ENCODE results near the gene FSTL4.

The FSTL4 gene

GRCh38 chr5:133520991-133521706 is 91.2 kb downstream of the FSTL4 start:
- in situ Hi-C loops (cut with MboI; ENCODE audit: low sequenced_read_pairs), result no loop called here

- in situ Hi-C loops (cut with MboI; ENCODE audit: low sequenced_read_pairs), result no loop called here
Observed at GRCh38 chr5:133520062-133520461, 92.3 kb downstream of the FSTL4 start.

- in situ Hi-C loops (cut with MboI; ENCODE audit: low sequenced_read_pairs), result no loop called here
Observed at GRCh38 chr5:133519191-133519590, 93.2 kb downstream of the FSTL4 start.

GRCh38 chr5:133514456-133514855 is 97.9 kb downstream of the FSTL4 start:
- in situ Hi-C loops (cut with MboI; ENCODE audit: low sequenced_read_pairs), result no loop called here

GRCh38 chr5:133512896-133513295 is 99.4 kb downstream of the FSTL4 start:
- in situ Hi-C loops (cut with MboI; ENCODE audit: low sequenced_read_pairs), result no loop called here

- in situ Hi-C loops (cut with MboI; ENCODE audit: low sequenced_read_pairs), result no loop called here
Observed at GRCh38 chr5:133511653-133512235, 100.6 kb downstream of the FSTL4 start.

GRCh38 chr5:133510634-133511262 is 101.6 kb downstream of the FSTL4 start:
- in situ Hi-C loops (cut with MboI; ENCODE audit: low sequenced_read_pairs), result no loop called here

- in situ Hi-C loops (cut with MboI; ENCODE audit: low sequenced_read_pairs), result no loop called here
Observed at GRCh38 chr5:133509742-133510079, 102.6 kb downstream of the FSTL4 start.

- in situ Hi-C loops (cut with MboI; ENCODE audit: low sequenced_read_pairs), result no loop called here
Observed at GRCh38 chr5:133508845-133509741, 103.2 kb downstream of the FSTL4 start.

GRCh38 chr5:133508331-133508730 is 104.0 kb downstream of the FSTL4 start:
- in situ Hi-C loops (cut with MboI; ENCODE audit: low sequenced_read_pairs), result no loop called here

- in situ Hi-C loops (cut with MboI; ENCODE audit: low sequenced_read_pairs), result no loop called here
Observed at GRCh38 chr5:133506181-133506580, 106.2 kb downstream of the FSTL4 start.

GRCh38 chr5:133503511-133503910 is 108.8 kb downstream of the FSTL4 start:
- in situ Hi-C loops (cut with MboI; ENCODE audit: low sequenced_read_pairs), result no loop called here

- in situ Hi-C loops (cut with MboI; ENCODE audit: low sequenced_read_pairs), result no loop called here
Observed at GRCh38 chr5:133499895-133500294, 112.4 kb downstream of the FSTL4 start.

GRCh38 chr5:133497608-133498348 is 114.6 kb downstream of the FSTL4 start:
- in situ Hi-C loops (cut with MboI; ENCODE audit: low sequenced_read_pairs), result no loop called here

- in situ Hi-C loops (cut with MboI; ENCODE audit: low sequenced_read_pairs), result no loop called here
Observed at GRCh38 chr5:133496631-133497030, 115.7 kb downstream of the FSTL4 start.

GRCh38 chr5:133494923-133495246 is 117.5 kb downstream of the FSTL4 start:
- in situ Hi-C loops (cut with MboI; ENCODE audit: low sequenced_read_pairs), result no loop called here

- in situ Hi-C loops (cut with MboI; ENCODE audit: low sequenced_read_pairs), result no loop called here
Observed at GRCh38 chr5:133494232-133494922, 118.0 kb downstream of the FSTL4 start.

- in situ Hi-C loops (cut with MboI; ENCODE audit: low sequenced_read_pairs), result no loop called here
Observed at GRCh38 chr5:133489632-133490031, 122.7 kb downstream of the FSTL4 start.

- in situ Hi-C loops (cut with MboI; ENCODE audit: low sequenced_read_pairs), result no loop called here
Observed at GRCh38 chr5:133487093-133487492, 125.2 kb downstream of the FSTL4 start.

- in situ Hi-C loops (cut with MboI; ENCODE audit: low sequenced_read_pairs), result no loop called here
Observed at GRCh38 chr5:133485468-133485867, 126.9 kb downstream of the FSTL4 start.
